HepG2 (cell line): Measurements from ENCODE around the gene TSSK6. TPM values are rescaled to one million over a fixed set of nuclear protein-coding genes. Genes with fewer than 3 reads are reported as not detected.

ENCODE experiments used
- ATAC-seq: fragments of 200-7000 bp; cut with Tn5 transposase; 3 replicates; pipeline ENCODE4 v1.9.1; 2020; ENCODE audit warnings: mild to moderate bottlenecking, moderate library complexity
- BruUV-seq: library from RNA; stranded (reverse); fragments of 400-500 nt; replicated peaks from 2 replicates; lab custom pipeline; 2021; lab: Mats Ljungman, UMichigan
- CTCF ChIA-PET: fragments of 300-600 bp; formaldehyde crosslinking; extraction: SDS; loops from one replicate; lab custom pipeline; 2021; ENCODE audit warnings: low total read pairs, inconsistent platforms, low intra/inter-chr PET ratio; lab: Yijun Ruan, JAX
- POLR2A ChIA-PET: fragments of 350-600 bp; sonication (Branson Sonifier 250); formaldehyde crosslinking; loops from one replicate; lab custom pipeline; 2020; ENCODE audit warnings: antibody characterized with exemption, inconsistent platforms; lab: Yijun Ruan, JAX
- DNase-seq: peaks from one replicate; pipeline ENCODE4 v3.0.0-alpha.2; 2015; ENCODE audit warnings: low spot score
- FAIRE-seq: peaks from 3 replicates; lab custom pipeline; 2011; peaks lifted over from hg19 to GRCh38; lab: Jason Lieb, UNC
- H2AFZ ChIP-seq: one replicate; pipeline ENCODE4 v1.6.1; 2011; ENCODE audit warnings: low read length, inconsistent platforms
- H3K27ac ChIP-seq: fragments of 300-600 bp; 3 replicates; pipeline ENCODE4 v1.8.0; 2011; ENCODE audit warnings: mixed run types, mild to moderate bottlenecking, mixed read lengths, low read length, inconsistent platforms; ENCODE audit not compliant: insufficient read depth; ENCODE audit errors: extremely low read length
- H3K27me3 ChIP-seq, 2 experiments: fragments of 200-600 bp in 1 of 2; 2 replicates in 1 of 2; 3 replicates in 1 of 2; pipeline versions ENCODE4 v1.6.0 to v1.8.0; 2011; ENCODE audit warnings: low read length in 2 of 2, mild to moderate bottlenecking in 2 of 2, moderate library complexity in 2 of 2, inconsistent platforms in 1 of 2; ENCODE audit not compliant: insufficient read depth in 2 of 2, control insufficient read depth in 1 of 2
- H3K36me3 ChIP-seq, 2 experiments: fragments of 200-600 bp in 1 of 2; replicated peaks in 1 of 2; 2 replicates in 1 of 2; 3 replicates in 1 of 2; pipeline versions ENCODE4 v1.5.1 to v1.8.0; 2011; ENCODE audit warnings: low read length in 2 of 2, inconsistent platforms in 1 of 2; ENCODE audit not compliant: insufficient read depth in 2 of 2, control insufficient read depth in 1 of 2
- H3K4me1 ChIP-seq: 2 replicates; pipeline ENCODE4 v1.5.1; 2012; ENCODE audit warnings: low read length, inconsistent platforms; ENCODE audit not compliant: insufficient read depth
- H3K4me2 ChIP-seq: 2 replicates; pipeline ENCODE4 v1.6.0; 2011; ENCODE audit warnings: low read depth, low read length, inconsistent platforms
- H3K4me3 ChIP-seq, 3 experiments: fragments of 200-600 bp in 1 of 3; sonication (generic), shearing (Covaris generic) in 1 of 3; replicated peaks in 1 of 3; 2 replicates each; pipeline ENCODE4 v1.5.1; 2011 to 2016; ENCODE audit warnings: low read length in 3 of 3, inconsistent platforms in 2 of 3, low read depth in 2 of 3, mild to moderate bottlenecking in 2 of 3, control low read depth in 1 of 3, mixed read lengths in 1 of 3; ENCODE audit not compliant: insufficient read depth in 1 of 3
- H3K79me2 ChIP-seq: one replicate; pipeline ENCODE4 v1.6.1; 2011; ENCODE audit warnings: low read length, inconsistent platforms; ENCODE audit not compliant: insufficient read depth
- H3K9ac ChIP-seq: 2 replicates; pipeline ENCODE4 v1.6.0; 2011; ENCODE audit warnings: mild to moderate bottlenecking, low read depth, low read length, inconsistent platforms; ENCODE audit not compliant: insufficient read depth
- H3K9me3 ChIP-seq: 2 replicates; pipeline ENCODE4 v1.5.1; 2012; ENCODE audit warnings: mild to moderate bottlenecking, low read length
- H4K20me1 ChIP-seq: 2 replicates; pipeline ENCODE4 v1.6.0; 2011; ENCODE audit warnings: inconsistent platforms, mild to moderate bottlenecking, low read length, moderate library complexity; ENCODE audit not compliant: insufficient read depth
- AGO2 ChIP-seq: fragments of 200-400 bp; formaldehyde crosslinking; optimal IDR thresholded peaks from 2 replicates; pipeline ENCODE3; 2017; ENCODE audit warnings: mild to moderate bottlenecking, low read depth, low read length, moderate library complexity
- ARNT2 ChIP-seq: sonication (generic); formaldehyde crosslinking; IDR thresholded peaks from 2 replicates; pipeline ENCODE4 v1.8.0; 2022; ENCODE audit warnings: mild to moderate bottlenecking, low read depth, missing genetic modification reagents, moderate library complexity
- CC2D1A ChIP-seq: sonication (generic); formaldehyde crosslinking; IDR thresholded peaks from 2 replicates; pipeline ENCODE4 v1.8.1; 2023; ENCODE audit warnings: mild to moderate bottlenecking, missing genetic modification reagents
- EED ChIP-seq: sonication (generic); formaldehyde crosslinking; IDR thresholded peaks from 2 replicates; pipeline ENCODE4 v1.5.0; 2020; ENCODE audit warnings: mild to moderate bottlenecking, missing genetic modification reagents
- GABPA ChIP-seq, 2 experiments: IDR thresholded peaks; 2 replicates each; pipeline ENCODE4 v1.6.1; 2011 to 2016; ENCODE audit warnings: low read depth in 2 of 2, low read length in 1 of 2, missing biosample characterization in 1 of 2, missing genetic modification characterization in 1 of 2
- HNRNPUL1 ChIP-seq: fragments of 200-400 bp; formaldehyde crosslinking; IDR thresholded peaks from 2 replicates; pipeline ENCODE4 v1.6.1; 2017; ENCODE audit warnings: low read depth, mild to moderate bottlenecking, low read length, moderate library complexity
- IKZF4 ChIP-seq: sonication (generic); formaldehyde crosslinking; IDR thresholded peaks from 2 replicates; pipeline ENCODE4 v1.5.1; 2020; ENCODE audit warnings: borderline replicate concordance, mild to moderate bottlenecking, low read depth, missing genetic modification reagents; ENCODE audit errors: not compliant biosample characterization
- MTF2 ChIP-seq: sonication (generic); formaldehyde crosslinking; IDR thresholded peaks from 2 replicates; pipeline ENCODE4 v1.5.0; 2020; ENCODE audit warnings: missing genetic modification reagents, borderline replicate concordance
- POLR2AphosphoS5 ChIP-seq: IDR thresholded peaks from 2 replicates; pipeline ENCODE4 v1.6.1; 2012; ENCODE audit warnings: low read depth, low read length
- RAD51 ChIP-seq: fragments of 450-650 bp; IDR thresholded peaks from 2 replicates; pipeline ENCODE4 v1.6.1; 2016; ENCODE audit warnings: borderline replicate concordance
- RBM22 ChIP-seq: fragments of 200-400 bp; formaldehyde crosslinking; optimal IDR thresholded peaks from 2 replicates; pipeline ENCODE3; 2017; ENCODE audit warnings: mild to moderate bottlenecking, low read length, moderate library complexity
- ZNF24 ChIP-seq: fragments of 450-650 bp; IDR thresholded peaks from 2 replicates; pipeline ENCODE4 v1.6.1; 2017; ENCODE audit warnings: antibody characterized with exemption, mild to moderate bottlenecking
- ZNF260 ChIP-seq: sonication (generic); formaldehyde crosslinking; IDR thresholded peaks from 2 replicates; pipeline ENCODE4 v1.4.0; 2020; ENCODE audit warnings: missing genetic modification reagents, low read depth, mild to moderate bottlenecking, borderline replicate concordance
- ZNF746 ChIP-seq: sonication (generic); formaldehyde crosslinking; IDR thresholded peaks from 2 replicates; pipeline ENCODE4 v1.8.0; 2022; ENCODE audit warnings: mild to moderate bottlenecking, missing genetic modification reagents
- WGBS: methylation state at CpG from one replicate; pipeline ENCODE4 v1.1.6; 2017; ENCODE audit warnings: low lambda C conversion rate; 5-methylcytosine and 5-hydroxymethylcytosine counted together
- in situ Hi-C: cut with HindIII; loops from 2 replicates; pipeline ENCODE4 v1.10.0; 2017; ENCODE audit warnings: low pct_unique_long_range_greater_than_20kb; ENCODE audit not compliant: extremely low pct_ligation_motif_present
- intact Hi-C: fragments of 100-400 bp; cut with micrococcal nuclease; formaldehyde crosslinking; loops from one replicate; pipeline ENCODE4 v1.10.0; 2022; ENCODE audit not compliant: unreplicated experiment
- polyA plus RNA-seq, 8 experiments: library from polyadenylated mRNA; depleted of rRNA in 3 of 8; stranded (reverse) in 7 of 8; unstranded in 1 of 8; fragments of >200 nt; fragmentation: Illumina TruSeq in 4 of 8; extraction: Trizol in 4 of 8; gene quantifications; 2 replicates each; pipeline versions ENCODE4 v1.2.1 to v1.2.3, GENCODE V29; 2011 to 2016; ENCODE audit warnings: low read depth in 4 of 8, missing spikeins in 1 of 8, mixed read lengths in 1 of 8; ENCODE audit not compliant: insufficient read depth in 1 of 8
- total RNA-seq, 5 experiments: library from RNA; depleted of rRNA; stranded (reverse); fragments of >200 nt; fragmentation: Illumina TruSeq; extraction: Trizol; gene quantifications; 2 replicates each; pipeline ENCODE4 v1.2.3, GENCODE V29; 2016; ENCODE audit warnings: low read depth in 1 of 5
- TF ChIP-seq, protein P1 (sequence below): sonication (generic); formaldehyde crosslinking; IDR thresholded peaks from 2 replicates; pipeline ENCODE4 v1.4.0; 2020; ENCODE audit warnings: missing genetic modification reagents, borderline replicate concordance
- TF ChIP-seq, protein P2 (sequence below): sonication (generic); formaldehyde crosslinking; IDR thresholded peaks from 2 replicates; pipeline ENCODE4 v1.4.0; 2020; ENCODE audit warnings: mild to moderate bottlenecking, low read depth, missing genetic modification reagents
- TF ChIP-seq, protein P3 (sequence below): sonication (generic); formaldehyde crosslinking; IDR thresholded peaks from 2 replicates; pipeline ENCODE4 v1.4.0; 2020; ENCODE audit warnings: missing genetic modification reagents, borderline replicate concordance
- TF ChIP-seq, protein P4 (sequence below): sonication (generic); formaldehyde crosslinking; IDR thresholded peaks from 2 replicates; pipeline ENCODE4 v1.4.0; 2020; ENCODE audit warnings: missing genetic modification reagents

Gene TSSK6
- total and polyA plus RNA-seq, 2 of the 13 experiments (the other 11 are each of a cell fraction or from before 2014, with no cell fraction given) = 0.71 to 1.2 TPM

DNA sequence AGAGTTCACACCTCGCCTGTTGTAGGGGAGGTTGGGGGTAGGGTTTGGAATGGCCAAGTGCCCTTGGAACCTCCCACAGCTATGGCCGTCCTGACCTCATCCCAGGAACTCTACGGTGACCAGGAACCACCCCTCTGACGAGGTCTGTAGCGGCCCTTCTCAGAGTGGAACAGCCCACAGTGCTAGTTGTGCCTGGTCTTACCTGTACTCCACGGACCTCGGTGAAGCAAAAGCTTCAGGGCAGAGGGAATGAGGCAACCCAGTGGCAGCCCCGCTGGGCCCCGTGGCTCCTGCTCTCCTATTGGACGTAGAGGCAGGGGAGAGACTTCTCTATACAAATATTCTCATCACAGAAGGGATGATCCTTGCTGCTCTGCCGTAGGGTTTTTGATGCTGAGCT is 7.1 kb downstream of the TSSK6 start:
- Histone ChIP-seq H3K36me3 (peaks cover 8 to 29% of the 10 kb centered on the region in 2 experiments; a peak in 4 of 5 replicates), H3K9me3 (no peaks in the 10 kb centered on the region), H3K79me2 (no peaks in the 10 kb centered on the region), H3K4me2 (no peak overlapping the region), H3K27ac (no peak overlapping the region), H3K27me3 (no peaks in the 10 kb centered on the region), H4K20me1 (no peaks in the 10 kb centered on the region; the same call in 1 of the 2 replicates), H3K4me3 (no peak overlapping the region), H3K4me1 (no peaks in the 10 kb centered on the region), H3K9ac (no peak overlapping the region), H2AFZ (no peak overlapping the region)
- POLR2A ChIA-PET = no interaction called here
- FAIRE-seq (no peak), ATAC-seq (peak; percentile 16; the same call in 2 of the 3 replicates), DNase-seq (no peak)
- 74% methylated on average over 7 of the region's 11 CpGs for WGBS
- CTCF ChIA-PET = no interaction called here
- in situ Hi-C loops = no loop called here
- no TSS peak for BruUV-seq
- intact Hi-C loops = no loop called here
- TF ChIP-seq, protein P1, sequence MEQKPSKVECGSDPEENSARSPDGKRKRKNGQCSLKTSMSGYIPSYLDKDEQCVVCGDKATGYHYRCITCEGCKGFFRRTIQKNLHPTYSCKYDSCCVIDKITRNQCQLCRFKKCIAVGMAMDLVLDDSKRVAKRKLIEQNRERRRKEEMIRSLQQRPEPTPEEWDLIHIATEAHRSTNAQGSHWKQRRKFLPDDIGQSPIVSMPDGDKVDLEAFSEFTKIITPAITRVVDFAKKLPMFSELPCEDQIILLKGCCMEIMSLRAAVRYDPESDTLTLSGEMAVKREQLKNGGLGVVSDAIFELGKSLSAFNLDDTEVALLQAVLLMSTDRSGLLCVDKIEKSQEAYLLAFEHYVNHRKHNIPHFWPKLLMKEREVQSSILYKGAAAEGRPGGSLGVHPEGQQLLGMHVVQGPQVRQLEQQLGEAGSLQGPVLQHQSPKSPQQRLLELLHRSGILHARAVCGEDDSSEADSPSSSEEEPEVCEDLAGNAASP (CRISPR knock-in tag) = no peak
- TF ChIP-seq HNRNPUL1 (no peak), ZNF24 (no peak), RAD51 (no peak), IKZF4 (CRISPR knock-in tag) (no peak), POLR2AphosphoS5 (0 out of 2 replicates have a peak, but pooled peaks have one; percentile 15), GABPA (IDR thresholded peaks at IDR 0.05; ENCODE audit: low read depth, low read length) (no peak), GABPA (CRISPR knock-in tag; IDR thresholded peaks at IDR 0.05; ENCODE audit: low read depth) (no peak), ARNT2 (CRISPR knock-in tag) (no peak), ZNF746 (no peak), EED (CRISPR knock-in tag) (no peak), CC2D1A (CRISPR knock-in tag) (no peak), RBM22 (peak; percentile 96), MTF2 (CRISPR knock-in tag) (no peak), ZNF260 (no peak), AGO2 (peak; percentile 6)
- TF ChIP-seq, protein P2, sequence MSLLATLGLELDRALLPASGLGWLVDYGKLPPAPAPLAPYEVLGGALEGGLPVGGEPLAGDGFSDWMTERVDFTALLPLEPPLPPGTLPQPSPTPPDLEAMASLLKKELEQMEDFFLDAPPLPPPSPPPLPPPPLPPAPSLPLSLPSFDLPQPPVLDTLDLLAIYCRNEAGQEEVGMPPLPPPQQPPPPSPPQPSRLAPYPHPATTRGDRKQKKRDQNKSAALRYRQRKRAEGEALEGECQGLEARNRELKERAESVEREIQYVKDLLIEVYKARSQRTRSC (CRISPR knock-in tag) = no peak
- TF ChIP-seq, protein P3, sequence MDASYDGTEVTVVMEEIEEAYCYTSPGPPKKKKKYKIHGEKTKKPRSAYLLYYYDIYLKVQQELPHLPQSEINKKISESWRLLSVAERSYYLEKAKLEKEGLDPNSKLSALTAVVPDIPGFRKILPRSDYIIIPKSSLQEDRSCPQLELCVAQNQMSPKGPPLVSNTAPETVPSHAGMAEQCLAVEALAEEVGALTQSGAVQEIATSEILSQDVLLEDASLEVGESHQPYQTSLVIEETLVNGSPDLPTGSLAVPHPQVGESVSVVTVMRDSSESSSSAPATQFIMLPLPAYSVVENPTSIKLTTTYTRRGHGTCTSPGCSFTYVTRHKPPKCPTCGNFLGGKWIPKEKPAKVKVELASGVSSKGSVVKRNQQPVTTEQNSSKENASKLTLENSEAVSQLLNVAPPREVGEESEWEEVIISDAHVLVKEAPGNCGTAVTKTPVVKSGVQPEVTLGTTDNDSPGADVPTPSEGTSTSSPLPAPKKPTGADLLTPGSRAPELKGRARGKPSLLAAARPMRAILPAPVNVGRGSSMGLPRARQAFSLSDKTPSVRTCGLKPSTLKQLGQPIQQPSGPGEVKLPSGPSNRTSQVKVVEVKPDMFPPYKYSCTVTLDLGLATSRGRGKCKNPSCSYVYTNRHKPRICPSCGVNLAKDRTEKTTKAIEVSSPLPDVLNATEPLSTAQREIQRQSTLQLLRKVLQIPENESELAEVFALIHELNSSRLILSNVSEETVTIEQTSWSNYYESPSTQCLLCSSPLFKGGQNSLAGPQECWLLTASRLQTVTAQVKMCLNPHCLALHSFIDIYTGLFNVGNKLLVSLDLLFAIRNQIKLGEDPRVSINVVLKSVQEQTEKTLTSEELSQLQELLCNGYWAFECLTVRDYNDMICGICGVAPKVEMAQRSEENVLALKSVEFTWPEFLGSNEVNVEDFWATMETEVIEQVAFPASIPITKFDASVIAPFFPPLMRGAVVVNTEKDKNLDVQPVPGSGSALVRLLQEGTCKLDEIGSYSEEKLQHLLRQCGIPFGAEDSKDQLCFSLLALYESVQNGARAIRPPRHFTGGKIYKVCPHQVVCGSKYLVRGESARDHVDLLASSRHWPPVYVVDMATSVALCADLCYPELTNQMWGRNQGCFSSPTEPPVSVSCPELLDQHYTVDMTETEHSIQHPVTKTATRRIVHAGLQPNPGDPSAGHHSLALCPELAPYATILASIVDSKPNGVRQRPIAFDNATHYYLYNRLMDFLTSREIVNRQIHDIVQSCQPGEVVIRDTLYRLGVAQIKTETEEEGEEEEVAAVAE (CRISPR knock-in tag) = no peak
- TF ChIP-seq, protein P4, sequence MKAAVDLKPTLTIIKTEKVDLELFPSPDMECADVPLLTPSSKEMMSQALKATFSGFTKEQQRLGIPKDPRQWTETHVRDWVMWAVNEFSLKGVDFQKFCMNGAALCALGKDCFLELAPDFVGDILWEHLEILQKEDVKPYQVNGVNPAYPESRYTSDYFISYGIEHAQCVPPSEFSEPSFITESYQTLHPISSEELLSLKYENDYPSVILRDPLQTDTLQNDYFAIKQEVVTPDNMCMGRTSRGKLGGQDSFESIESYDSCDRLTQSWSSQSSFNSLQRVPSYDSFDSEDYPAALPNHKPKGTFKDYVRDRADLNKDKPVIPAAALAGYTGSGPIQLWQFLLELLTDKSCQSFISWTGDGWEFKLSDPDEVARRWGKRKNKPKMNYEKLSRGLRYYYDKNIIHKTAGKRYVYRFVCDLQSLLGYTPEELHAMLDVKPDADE (CRISPR knock-in tag) = no peak
